HG03575 (cell line): ENCODE results near the gene RNLS.

ENCODE experiments used
- ATAC-seq: cut with Tn5 transposase; IDR thresholded peaks from one replicate; pipeline ENCODE4 v1.9.1; 2021; ENCODE audit not compliant: unreplicated experiment, insufficient number of reproducible peaks, low FRiP score; ENCODE audit errors: extremely low read depth

The RNLS gene

DNA sequence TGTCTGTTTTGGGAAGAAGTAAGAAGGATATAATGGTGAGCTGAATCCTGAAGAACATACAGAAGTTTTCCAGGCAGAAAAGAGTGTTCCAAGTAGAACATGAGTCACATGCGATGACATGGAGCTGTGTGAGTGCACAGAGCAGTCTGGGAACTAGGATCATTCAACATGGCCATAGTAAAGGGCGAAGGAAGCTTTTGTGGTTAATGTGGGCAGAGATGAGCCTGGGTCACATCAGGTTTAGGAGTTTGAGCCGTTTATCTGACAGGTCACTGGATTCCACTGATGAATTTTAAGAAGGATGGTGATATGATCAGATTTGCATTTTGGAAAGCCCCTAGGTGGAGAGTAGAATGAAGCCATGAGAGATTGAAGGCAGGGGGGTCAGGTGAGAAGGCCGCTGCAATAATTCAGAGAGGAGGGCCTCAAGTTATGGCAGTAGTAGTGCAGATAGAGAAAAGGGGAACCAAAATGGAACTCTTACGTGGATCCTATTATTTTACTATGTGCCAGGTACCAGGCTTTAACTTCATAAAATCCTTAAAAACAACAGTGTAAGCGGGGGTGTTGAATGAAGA lies 171.3 kb downstream of the RNLS start:
- ATAC-seq: no peak

DNA sequence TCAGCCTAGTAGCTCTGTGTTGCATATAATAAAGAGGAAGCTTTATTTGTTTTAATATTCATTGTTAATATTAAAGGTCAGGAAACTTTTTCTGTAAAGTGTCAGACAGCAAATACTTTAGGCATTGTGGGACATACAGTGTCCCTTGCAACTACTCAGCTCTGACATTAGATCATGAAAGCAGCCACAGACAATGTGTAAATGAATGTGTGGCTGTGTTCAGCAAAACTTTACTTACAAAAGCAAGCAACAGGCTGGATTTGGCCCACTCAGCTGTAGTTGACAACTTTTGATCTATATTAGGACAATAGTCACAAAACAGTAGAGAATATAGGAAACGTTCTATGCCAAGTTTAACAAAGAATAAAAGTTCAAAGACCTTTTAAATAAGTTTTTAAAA lies 173.3 kb downstream of the RNLS start:
- no peak for ATAC-seq

DNA sequence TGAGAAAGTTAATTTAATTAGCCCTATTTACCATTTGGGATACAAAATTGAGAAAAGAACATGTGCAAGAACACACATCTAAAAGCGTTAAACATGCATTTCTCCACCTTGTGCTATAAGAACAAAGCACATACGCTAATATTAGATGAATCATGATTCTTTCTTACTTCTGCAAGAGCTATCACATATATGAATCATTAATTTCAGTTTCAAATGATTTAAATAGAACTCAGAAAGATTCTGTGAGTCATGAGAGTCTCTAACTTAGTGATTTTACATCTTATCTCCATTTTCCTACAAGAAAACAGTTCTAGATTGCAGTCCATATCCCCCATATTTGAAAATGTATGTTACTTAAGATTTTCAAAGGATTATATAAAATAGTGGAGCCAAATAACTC lies 173.9 kb downstream of the RNLS start:
- ATAC-seq: no peak

DNA sequence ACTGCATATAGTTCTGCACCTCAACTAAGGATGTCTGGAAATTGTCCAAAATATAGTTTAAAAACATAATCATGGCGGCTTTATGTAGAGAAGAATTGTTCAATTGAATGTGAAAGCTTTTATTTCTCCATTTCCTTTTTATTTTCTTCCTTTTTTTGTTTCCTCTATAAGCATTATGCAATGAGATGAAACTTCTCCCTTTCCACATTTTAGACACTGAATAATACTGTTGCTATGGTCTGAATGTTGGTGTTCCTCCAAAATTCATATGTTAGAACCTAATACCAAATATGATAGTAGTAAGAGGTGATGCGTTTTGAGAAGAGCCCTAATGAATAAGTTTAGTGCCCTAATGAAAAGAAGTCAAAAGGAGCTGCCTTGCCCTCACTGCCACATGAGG lies 175.0 kb downstream of the RNLS start:
- ATAC-seq: no peak

DNA sequence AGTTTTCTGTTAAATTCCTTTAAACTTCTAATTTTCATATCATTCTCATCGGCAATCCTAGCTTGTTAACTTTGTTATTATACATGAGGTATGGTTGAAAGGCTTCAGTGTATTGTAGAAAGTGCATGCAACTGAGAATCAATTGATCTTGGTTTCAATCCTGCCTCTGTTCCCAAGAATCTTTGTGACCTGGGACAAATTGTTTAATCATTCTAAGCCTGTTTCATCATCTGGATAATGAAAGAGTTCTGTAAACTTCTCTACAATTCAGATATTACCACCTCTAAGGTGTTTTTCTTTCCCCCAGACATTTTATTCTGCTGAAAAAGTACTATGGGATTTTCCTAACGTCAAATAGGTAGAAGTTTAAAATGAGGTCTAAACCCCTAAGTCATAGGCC lies 179.0 kb downstream of the RNLS start:
- no peak for ATAC-seq

DNA sequence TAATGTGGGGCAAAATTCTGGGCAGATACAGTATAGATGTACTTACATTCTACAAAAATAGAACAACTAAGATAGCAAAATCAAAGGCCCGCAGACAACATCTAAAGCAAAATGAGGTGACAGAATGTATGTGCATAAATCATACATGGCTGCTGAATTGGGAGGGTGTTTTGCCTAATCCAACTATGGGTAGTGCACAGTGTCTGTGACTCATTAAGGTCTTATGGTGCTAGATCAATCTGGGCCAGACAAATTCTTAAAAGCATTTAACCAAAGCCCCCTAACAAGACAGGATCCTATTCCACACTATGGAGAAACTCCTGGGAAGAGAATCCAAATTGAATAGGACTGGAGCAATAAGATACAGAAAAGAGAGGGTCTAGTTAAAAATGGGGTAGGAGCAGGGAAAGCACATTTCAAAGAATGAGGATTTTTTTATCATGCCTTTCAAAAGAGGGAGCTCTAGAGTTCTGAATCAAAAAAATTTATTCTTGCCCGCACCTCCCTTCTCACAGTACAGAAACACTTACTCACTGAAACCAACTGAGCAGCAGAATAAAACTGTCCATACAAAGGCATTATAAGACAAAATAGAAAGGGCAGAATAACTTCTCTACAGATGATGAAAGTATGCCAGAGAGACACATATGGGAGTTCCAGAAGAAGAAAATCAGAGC lies 181.3 kb downstream of the RNLS start:
- no peak for ATAC-seq

DNA sequence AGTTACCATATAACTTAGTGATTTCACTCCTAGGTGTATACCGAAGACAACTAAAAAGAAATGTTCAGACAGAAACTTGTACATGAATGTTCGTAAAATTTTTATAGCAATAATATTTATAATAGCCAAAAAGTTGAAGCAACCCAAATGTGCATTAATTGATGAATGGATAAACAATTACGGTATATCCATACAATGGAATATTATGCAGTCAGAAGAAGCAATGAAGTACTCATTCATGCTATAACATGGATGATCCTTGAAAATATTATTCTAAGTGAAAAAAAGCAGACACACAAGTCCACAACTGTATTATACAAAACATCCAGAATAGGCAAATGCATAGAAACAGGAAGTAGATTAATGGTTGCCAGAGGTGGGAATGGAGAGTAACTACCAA lies 183.9 kb downstream of the RNLS start:
- ATAC-seq: no peak

DNA sequence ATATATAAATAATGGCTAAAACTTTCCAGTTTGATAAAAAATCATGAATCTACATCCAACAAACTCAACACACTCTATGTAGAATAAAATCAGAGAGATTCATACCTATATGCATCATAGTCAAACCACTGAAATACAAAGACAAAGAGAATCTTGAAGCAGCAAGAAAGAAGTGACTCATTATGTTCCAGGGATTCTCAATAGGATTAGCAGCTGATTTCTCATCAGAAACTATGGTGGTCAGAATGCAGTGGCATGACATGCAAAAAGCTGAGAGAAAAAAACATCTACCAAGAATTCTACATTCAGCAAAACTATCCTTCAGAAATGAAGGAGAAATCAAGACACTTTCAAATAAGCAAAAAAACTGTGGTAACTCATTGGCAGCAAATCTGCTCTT lies 187.4 kb downstream of the RNLS start:
- ATAC-seq: no peak

DNA sequence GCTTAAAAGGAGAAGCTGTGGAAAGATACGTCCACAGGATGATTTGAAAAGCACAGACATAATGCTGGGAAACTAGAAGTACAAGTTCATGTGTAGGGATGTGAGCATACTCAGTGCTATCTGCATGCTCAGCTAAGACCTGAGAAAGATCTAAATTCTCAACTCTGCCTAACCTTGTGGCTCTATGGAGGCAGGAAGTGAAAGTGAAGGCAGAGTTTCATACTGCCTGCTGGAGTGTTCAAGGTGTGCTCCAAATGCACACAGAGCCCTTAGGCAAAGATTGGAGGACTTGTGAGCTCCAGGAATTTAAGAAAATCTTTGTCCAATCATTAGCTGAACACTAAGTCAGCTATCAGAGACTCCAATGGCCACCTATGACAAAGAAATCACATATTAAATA lies 190.9 kb downstream of the RNLS start:
- peak; percentile 67 for ATAC-seq

DNA sequence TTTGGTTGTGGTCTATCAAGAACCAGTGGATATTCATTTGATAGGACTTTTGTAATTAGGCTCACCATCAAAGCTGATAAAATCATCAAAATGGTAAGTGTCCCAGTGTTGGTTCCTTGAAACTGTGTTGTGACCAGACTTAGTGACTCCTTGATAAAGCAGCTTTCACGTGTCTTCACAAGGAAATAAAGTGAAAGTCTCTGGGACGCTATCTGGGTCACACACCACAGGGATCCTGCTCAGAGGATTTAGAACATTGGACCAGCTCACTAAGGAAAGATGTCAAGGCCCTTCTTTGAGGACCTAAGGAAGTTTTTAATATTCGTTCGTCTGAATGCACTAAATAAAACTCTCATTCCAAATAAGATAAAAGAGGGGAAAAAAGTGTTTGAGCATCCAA lies 193.1 kb downstream of the RNLS start:
- ATAC-seq: no peak

DNA sequence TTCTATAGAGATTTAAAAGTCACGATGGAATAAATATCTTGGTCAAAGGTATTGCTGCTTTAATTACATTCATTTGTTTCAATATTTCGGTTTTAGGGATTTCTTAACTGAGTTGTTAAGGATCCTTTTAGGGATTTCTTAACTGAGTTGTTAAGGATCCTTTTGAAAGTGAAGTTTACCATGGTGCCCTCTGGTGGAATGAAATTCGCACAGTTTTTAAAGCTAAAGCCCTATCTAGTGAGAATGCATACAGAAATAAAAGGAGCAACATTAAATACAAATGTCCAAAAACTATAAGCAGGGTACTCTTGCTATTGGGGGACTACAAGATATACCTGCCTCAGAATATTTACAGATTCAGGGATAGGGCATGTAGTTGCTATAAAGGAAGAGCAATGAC lies 193.7 kb downstream of the RNLS start:
- ATAC-seq: no peak

DNA sequence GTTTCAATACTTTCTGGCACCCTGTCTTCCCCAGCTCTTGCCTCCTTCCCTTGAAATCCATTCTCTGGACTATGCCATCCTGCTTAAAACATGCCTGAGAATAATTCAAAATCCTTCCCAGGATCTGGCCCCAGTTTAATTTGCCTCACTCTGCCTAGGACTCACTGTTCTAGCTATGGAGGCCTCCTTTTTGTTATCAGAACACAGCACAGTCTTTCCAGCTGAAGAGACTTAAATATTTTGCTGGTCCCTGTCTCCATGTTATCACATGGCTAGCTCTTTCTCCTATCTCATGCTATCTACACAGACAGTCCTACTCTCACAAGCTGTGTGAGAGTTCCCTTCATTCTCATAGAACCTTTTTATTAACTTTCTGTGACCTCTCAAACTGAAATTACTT lies 194.8 kb downstream of the RNLS start:
- no peak for ATAC-seq

DNA sequence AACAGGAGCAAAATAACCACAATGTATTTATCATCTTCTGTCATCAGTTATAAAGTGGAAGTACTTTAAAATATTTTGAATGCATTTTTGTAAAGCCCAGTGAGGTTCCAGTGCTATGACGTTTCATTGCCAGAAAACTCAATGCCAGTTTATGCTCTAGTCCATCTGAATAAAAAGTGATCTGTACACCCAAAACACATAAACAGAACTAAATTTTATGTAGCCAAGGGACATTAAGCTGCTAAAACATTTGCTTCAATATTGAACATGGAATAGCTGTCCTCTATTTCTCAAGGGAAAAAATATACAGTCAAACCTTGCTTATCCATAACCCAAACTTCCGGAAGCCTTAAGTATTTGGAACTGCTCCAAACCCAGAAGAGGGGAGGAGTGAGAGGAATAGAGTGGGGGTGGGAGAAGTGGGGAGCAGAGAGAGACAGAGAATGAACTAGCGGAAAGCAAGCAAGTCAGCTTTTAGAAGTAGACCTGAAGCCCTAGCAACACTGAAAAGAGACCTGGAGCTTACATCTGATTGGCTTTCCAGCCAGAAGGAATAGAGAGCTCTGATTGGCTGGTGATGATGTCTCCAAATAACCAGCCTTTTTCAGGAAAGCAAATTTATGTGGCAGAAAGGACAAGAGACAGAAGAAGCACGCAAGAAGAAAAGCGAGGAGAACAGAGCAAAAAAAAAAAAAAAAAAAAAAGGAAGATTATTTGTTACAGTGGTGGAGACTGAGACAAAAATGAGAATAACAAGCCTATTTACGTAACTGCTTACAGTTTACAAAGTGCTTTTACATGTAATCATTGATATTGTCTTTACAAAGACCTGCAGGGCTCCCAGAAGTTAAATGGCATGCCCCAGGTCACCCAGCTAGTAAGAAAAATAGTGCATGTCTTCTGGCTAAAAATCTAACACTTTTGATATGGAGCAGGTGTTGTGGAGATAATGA lies 196.0 kb downstream of the RNLS start:
- no peak for ATAC-seq

DNA sequence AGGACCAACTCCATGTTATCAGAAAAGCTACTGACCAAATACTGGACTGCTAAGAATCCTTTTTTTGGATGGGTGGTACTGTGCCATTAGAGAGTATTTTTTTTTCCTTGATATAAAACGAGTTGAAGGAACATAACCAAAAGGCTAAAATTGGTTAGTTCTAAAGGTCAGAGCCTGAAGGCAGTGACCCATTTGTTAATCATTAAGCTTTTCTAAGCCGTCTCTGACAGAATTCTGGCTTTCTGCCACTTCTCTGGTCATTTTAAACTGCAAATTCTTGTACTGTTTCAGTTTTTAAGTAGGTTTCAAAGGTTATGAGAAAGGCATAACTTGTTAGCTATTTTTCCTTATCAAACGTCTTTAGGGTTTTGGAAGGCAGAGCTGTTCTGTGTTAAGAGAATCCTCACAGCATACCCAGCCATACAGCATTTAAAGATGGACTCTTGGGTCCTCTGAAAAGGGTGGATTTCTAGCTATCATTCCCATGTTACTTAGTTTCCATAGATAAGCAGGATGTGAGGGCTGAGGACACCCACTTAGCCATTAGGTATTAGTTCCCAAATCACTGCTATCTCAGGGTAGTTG lies 196.8 kb downstream of the RNLS start:
- peak; percentile 15 for ATAC-seq

DNA sequence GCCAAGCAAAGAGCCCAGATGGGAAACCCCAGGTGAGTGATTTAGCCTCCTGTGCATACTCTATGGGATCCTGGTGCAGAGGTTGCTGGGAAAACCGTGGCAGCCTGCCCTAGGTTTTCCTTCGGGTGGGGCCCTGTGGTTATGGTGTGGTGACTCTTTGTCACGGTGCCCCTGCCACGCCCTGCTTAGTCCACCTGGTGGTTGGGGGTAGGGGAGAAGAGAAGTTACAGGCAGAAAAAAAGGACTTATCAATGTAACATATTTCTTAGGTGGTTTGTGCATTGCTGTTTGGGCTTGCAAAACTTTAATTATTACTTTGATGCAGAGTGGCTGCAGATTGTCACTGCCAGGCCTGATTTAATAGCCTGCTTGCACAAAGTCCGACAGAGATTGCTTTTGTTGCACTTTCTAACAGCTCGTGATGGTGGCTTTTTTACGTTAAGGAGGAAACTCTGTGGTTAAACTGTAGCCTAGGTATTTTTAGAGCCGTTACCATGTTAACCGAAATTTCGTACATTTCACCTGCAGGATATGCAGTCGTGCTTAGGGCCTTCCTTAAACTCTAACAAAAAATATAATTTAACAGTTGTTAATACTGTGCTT lies 197.4 kb downstream of the RNLS start:
- ATAC-seq: peak; percentile 48

DNA sequence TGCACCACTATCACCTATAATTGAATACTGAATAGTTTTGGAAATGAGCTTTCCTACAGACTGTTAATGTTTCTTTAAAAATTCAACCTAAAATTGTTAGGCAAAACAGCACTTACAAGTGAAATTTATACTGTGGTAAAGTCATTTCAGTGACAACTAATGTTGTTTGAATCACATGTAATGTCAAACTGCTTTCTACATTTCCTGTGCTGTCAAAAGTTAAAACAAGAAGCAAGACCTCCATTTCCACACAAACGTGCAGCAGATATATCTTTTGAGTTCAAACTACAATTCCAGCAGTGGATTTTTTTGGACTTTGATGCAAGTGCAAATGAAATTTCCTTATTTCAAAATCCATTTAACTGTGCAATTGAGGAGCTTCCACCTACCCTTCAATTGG lies 199.8 kb downstream of the RNLS start:
- no peak for ATAC-seq

DNA sequence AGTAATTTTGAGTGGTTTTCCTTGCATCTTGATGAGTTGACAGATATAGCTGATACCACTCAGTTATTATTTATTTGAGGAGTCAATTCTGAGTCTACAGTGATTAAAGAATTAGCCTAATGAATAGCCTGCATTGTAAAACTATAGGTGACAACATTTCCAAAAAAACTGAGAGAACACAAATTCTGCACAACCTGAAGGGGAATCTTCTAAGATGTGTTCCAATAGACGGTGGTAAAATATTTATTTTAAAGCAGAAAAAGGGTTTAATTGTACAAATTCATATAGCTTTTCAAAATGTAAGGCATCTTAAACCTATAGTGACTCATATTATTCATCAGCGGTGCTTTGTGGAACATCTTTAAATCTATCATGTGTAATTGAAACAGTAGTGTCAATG lies 200.4 kb downstream of the RNLS start:
- ATAC-seq: no peak

DNA sequence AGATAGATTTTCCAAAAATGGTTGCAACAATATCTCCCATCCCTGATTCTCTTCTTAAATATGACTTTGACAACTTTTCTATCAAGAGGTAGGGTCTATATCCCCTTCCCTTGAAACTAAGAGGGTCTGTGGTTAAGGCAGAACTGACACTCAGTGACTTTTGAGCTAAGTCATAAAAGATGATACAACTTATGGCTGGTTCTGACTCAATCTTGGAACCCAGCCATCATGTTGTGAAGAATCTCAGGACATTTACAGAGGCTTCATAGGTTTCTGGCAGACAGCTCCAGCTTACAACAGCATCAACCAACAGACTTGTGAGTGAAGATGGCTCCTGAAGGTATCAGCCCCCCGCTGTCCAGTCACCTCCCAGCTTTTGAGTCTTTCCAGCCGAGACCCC lies 203.5 kb downstream of the RNLS start:
- no peak for ATAC-seq

DNA sequence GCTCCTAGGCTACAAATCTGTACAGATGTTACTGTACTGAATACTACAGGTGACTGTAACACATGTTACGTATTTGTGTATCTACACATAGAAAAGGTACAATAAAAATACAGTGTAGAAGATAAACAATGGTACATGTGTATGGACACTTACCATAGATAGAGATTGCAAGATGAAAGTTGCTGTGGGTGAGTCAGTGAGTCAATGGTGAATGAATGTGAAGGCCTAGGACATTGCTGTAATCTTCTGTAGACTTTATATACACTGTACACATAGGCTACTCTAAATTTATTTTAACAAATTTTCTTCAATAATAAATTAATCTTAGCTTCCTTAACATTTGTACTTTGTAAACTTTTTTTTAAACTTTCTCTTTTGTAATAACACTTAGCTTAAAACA lies 205.6 kb downstream of the RNLS start:
- ATAC-seq: no peak
